IPS DF 6.9 (cell line): ENCODE results near the gene CCDC27.
"Not testable (repeated sequence)": the region's sequence is repeated elsewhere in the genome, so short reads cannot be mapped to it uniquely, and the experiment has no call there.

Experiments
- DNase-seq: peaks from one replicate; pipeline ENCODE4 v3.0.0-alpha.2; 2013; ENCODE audit warnings: low read depth, low spot score
- H3K27ac ChIP-seq: one replicate; pipeline ENCODE4 v1.5.1; 2013; ENCODE audit warnings: low read length, control low read depth
- H3K27me3 ChIP-seq: 2 replicates; pipeline ENCODE4 v1.6.1; 2013; ENCODE audit warnings: mild to moderate bottlenecking, low read length; ENCODE audit not compliant: control insufficient read depth, insufficient read depth
- H3K36me3 ChIP-seq: 2 replicates; pipeline ENCODE4 v1.6.1; 2013; ENCODE audit warnings: low read length; ENCODE audit not compliant: control insufficient read depth, insufficient read depth
- H3K4me1 ChIP-seq: 2 replicates; pipeline ENCODE4 v1.6.1; 2013; ENCODE audit warnings: low read length; ENCODE audit not compliant: control insufficient read depth, insufficient read depth
- H3K4me3 ChIP-seq: 2 replicates; pipeline ENCODE4 v1.5.1; 2013; ENCODE audit warnings: mild to moderate bottlenecking, low read length
- H3K9me3 ChIP-seq: 2 replicates; pipeline ENCODE4 v1.6.1; 2013; ENCODE audit warnings: low read length, inconsistent platforms; ENCODE audit not compliant: control insufficient read depth, insufficient read depth
- WGBS: extraction: QIAGEN DNeasy Blood & Tissue Kit; methylation state at CpG from one replicate; pipeline ENCODE4 v1.1.7; 2013; ENCODE audit warnings: mixed read lengths, missing lambda C conversion rate; ENCODE audit not compliant: insufficient read length, insufficient coverage; 5-methylcytosine and 5-hydroxymethylcytosine counted together

CCDC27 gene

GRCh38 chr1:3718764-3719163 lies 33.5 kb upstream of the CCDC27 start:
- H3K27me3 ChIP-seq: no peaks in the 10 kb centered on the region
- H3K27ac ChIP-seq: no peak overlapping the region
- DNase-seq: no peak
- no CpG with 5 or more reads among the region's 14 CpGs for WGBS
- no peaks in the 10 kb centered on the region for H3K9me3 ChIP-seq
- no peak overlapping the region for H3K4me3 ChIP-seq
- H3K4me1 ChIP-seq: peaks cover 5% of the 10 kb centered on the region; the same call in 1 of the 2 replicates
- H3K36me3 ChIP-seq: no peaks in the 10 kb centered on the region

- H3K27me3 ChIP-seq: no peaks in the 10 kb centered on the region
- H3K36me3 ChIP-seq: no peaks in the 10 kb centered on the region; the same call in 1 of the 2 replicates
- H3K27ac ChIP-seq: no peak overlapping the region
- no CpG with 5 or more reads among the region's 20 CpGs for WGBS
- peaks cover 5% of the 10 kb centered on the region; the same call in 1 of the 2 replicates for H3K4me1 ChIP-seq
- no peak for DNase-seq
- H3K9me3 ChIP-seq: no peaks in the 10 kb centered on the region
- H3K4me3 ChIP-seq: no peak overlapping the region
Observed at GRCh38 chr1:3721955-3722465, 30.2 kb upstream of the CCDC27 start.

GRCh38 chr1:3722846-3723245 lies 29.4 kb upstream of the CCDC27 start:
- no peak for DNase-seq
- Histone ChIP-seq H3K27ac (no peak overlapping the region), H3K27me3 (no peaks in the 10 kb centered on the region), H3K36me3 (no peaks in the 10 kb centered on the region; the same call in 1 of the 2 replicates), H3K4me3 (no peak overlapping the region), H3K9me3 (no peaks in the 10 kb centered on the region), H3K4me1 (peaks cover 5% of the 10 kb centered on the region; the same call in 1 of the 2 replicates)
- WGBS: no CpG with 5 or more reads among the region's 3 CpGs

GRCh38 chr1:3724416-3725030 lies 27.7 kb upstream of the CCDC27 start:
- not testable (repeated sequence) for H3K27me3 ChIP-seq, H3K4me3 ChIP-seq, H3K9me3 ChIP-seq, H3K36me3 ChIP-seq, H3K4me1 ChIP-seq, H3K27ac ChIP-seq
- DNase-seq: peak; percentile 70
- no CpG with 5 or more reads among the region's 18 CpGs for WGBS

- H3K4me1 ChIP-seq: peaks cover 2% of the 10 kb centered on the region; the same call in 1 of the 2 replicates
- 100% methylated on average over 2 of the region's 2 CpGs for WGBS
Observed at GRCh38 chr1:3725366-3725765, 26.9 kb upstream of the CCDC27 start.

GRCh38 chr1:3727042-3727824 lies 25.0 kb upstream of the CCDC27 start:
- DNase-seq: no peak

More at GRCh38 chr1:3725366-3725765, 26.9 kb upstream of the CCDC27 start:
- H3K27ac ChIP-seq: no peak overlapping the region
- DNase-seq: no peak
- no peaks in the 10 kb centered on the region for H3K9me3 ChIP-seq
- no peak overlapping the region for H3K4me3 ChIP-seq
- H3K27me3 ChIP-seq: no peaks in the 10 kb centered on the region
- H3K36me3 ChIP-seq: no peaks in the 10 kb centered on the region; the same call in 1 of the 2 replicates

GRCh38 chr1:3727825-3728776 lies 24.1 kb upstream of the CCDC27 start:
- Histone ChIP-seq H3K9me3 (no peaks in the 10 kb centered on the region), H3K27ac (no peak overlapping the region), H3K4me1 (peaks cover 2% of the 10 kb centered on the region), H3K36me3 (no peaks in the 10 kb centered on the region; the same call in 1 of the 2 replicates), H3K27me3 (no peaks in the 10 kb centered on the region), H3K4me3 (no peak overlapping the region)
- WGBS: no CpG with 5 or more reads among the region's 31 CpGs
- DNase-seq: no peak

More at GRCh38 chr1:3727042-3727824, 25.0 kb upstream of the CCDC27 start:
- no peak overlapping the region for H3K4me3 ChIP-seq
- H3K4me1 ChIP-seq: peaks cover 1% of the 10 kb centered on the region
- no CpG with 5 or more reads among the region's 37 CpGs for WGBS
- no peaks in the 10 kb centered on the region; the same call in 1 of the 2 replicates for H3K36me3 ChIP-seq
- H3K27me3 ChIP-seq: no peaks in the 10 kb centered on the region
- no peak overlapping the region for H3K27ac ChIP-seq
- H3K9me3 ChIP-seq: no peaks in the 10 kb centered on the region

GRCh38 chr1:3729594-3730542 lies 22.4 kb upstream of the CCDC27 start:
- H3K36me3 ChIP-seq: no peaks in the 10 kb centered on the region; the same call in 1 of the 2 replicates

GRCh38 chr1:3730543-3731247 lies 21.6 kb upstream of the CCDC27 start:
- no peaks in the 10 kb centered on the region for H3K27me3 ChIP-seq
- H3K4me3 ChIP-seq: no peak overlapping the region
- no peak for DNase-seq
- peaks cover 6% of the 10 kb centered on the region; the same call in 1 of the 2 replicates for H3K4me1 ChIP-seq
- H3K27ac ChIP-seq: no peak overlapping the region
- no peaks in the 10 kb centered on the region; the same call in 1 of the 2 replicates for H3K36me3 ChIP-seq
- no peaks in the 10 kb centered on the region for H3K9me3 ChIP-seq
- no CpG with 5 or more reads among the region's 25 CpGs for WGBS

More at GRCh38 chr1:3729594-3730542, 22.4 kb upstream of the CCDC27 start:
- H3K27me3 ChIP-seq: no peaks in the 10 kb centered on the region
- DNase-seq: no peak
- no CpG with 5 or more reads among the region's 32 CpGs for WGBS
- no peak overlapping the region for H3K27ac ChIP-seq
- peaks cover 6% of the 10 kb centered on the region; the same call in 1 of the 2 replicates for H3K4me1 ChIP-seq
- no peak overlapping the region for H3K4me3 ChIP-seq
- no peaks in the 10 kb centered on the region for H3K9me3 ChIP-seq
